Calu3 (cell line): ENCODE data around the gene BRINP1. TPM values are rescaled to one million over a fixed set of nuclear protein-coding genes. Genes with fewer than 3 reads are reported as not detected.

Experiments used
- BruUV-seq: library from RNA; stranded (reverse); fragments of 400-500 nt; replicated peaks from 2 replicates; lab custom pipeline; 2021; lab: Mats Ljungman, UMichigan
- CTCF ChIA-PET: fragments of 300-600 bp; sonication (Branson Sonifier 250); formaldehyde crosslinking; loops from one replicate; lab custom pipeline; 2022; ENCODE audit warnings: antibody characterized with exemption; lab: Charles Lee
- DNase-seq: peaks from one replicate; pipeline ENCODE4 v3.0.0; 2022
- H3K27ac Mint-ChIP-seq: one replicate; pipeline ENCODE4 v1.8.0; 2022; ENCODE audit warnings: mixed read lengths; ENCODE audit not compliant: unreplicated experiment
- H3K27me3 Mint-ChIP-seq: one replicate; pipeline ENCODE4 v1.8.0; 2022; ENCODE audit warnings: mixed read lengths; ENCODE audit not compliant: unreplicated experiment
- H3K36me3 Mint-ChIP-seq: one replicate; pipeline ENCODE4 v1.8.0; 2022; ENCODE audit warnings: mild to moderate bottlenecking, moderate library complexity, mixed read lengths; ENCODE audit not compliant: insufficient read depth, unreplicated experiment
- H3K4me1 Mint-ChIP-seq: one replicate; pipeline ENCODE4 v1.8.0; 2022; ENCODE audit warnings: mild to moderate bottlenecking, low read depth, mixed read lengths; ENCODE audit not compliant: unreplicated experiment
- H3K4me3 Mint-ChIP-seq: one replicate; pipeline ENCODE4 v1.8.0; 2022; ENCODE audit warnings: mild to moderate bottlenecking, low read depth, moderate library complexity, mixed read lengths; ENCODE audit not compliant: unreplicated experiment
- H3K9me3 Mint-ChIP-seq: one replicate; pipeline ENCODE4 v1.8.0; 2022; ENCODE audit warnings: low read depth, mixed read lengths; ENCODE audit not compliant: unreplicated experiment
- CTCF ChIP-seq: fragments of 200-600 bp; IDR thresholded peaks from one replicate; pipeline ENCODE4 v1.8.0; 2022; ENCODE audit warnings: antibody characterized with exemption; ENCODE audit not compliant: unreplicated experiment
- intact Hi-C: fragments of 100-400 bp; cut with micrococcal nuclease; formaldehyde crosslinking; loops from one replicate; pipeline ENCODE4 v1.10.0; 2022; ENCODE audit not compliant: unreplicated experiment
- total RNA-seq: library from RNA; stranded (reverse); gene quantifications from 2 replicates; pipeline ENCODE4 v1.2.3, GENCODE V29; 2022

BRINP1 gene
- total RNA-seq, 1 experiment from 2014 or later, result not detected

DNA sequence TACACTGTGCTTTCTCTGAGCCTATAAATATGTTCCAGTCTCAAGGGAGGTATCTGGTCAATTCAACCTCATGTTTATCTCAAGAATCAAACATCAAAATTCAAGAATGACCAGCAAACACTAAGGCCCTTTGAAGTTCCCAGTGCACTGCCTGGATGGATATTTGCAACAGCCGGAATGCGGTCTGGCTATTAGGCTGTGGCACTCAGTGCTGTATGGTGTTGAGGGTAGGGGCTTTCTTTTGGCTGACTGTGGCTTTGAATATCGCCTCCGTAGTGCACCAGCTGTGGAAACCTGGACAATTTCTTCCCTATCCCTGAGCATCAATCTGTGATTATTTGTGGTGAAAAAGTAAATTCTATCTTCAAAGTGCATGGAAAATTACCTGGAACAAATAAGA lies 220.4 kb downstream of the BRINP1 start:
- intact Hi-C loops, result no loop called here
- H3K4me1 Mint-ChIP-seq, result no peaks in the 10 kb centered on the region
- CTCF ChIA-PET, result no interaction called here

GRCh38 chr9:119137479-119137878 lies 231.8 kb downstream of the BRINP1 start:
- no peak for DNase-seq
- intact Hi-C loops, result no loop called here
- Mint-ChIP-seq H3K4me3 (no peak overlapping the region), H3K27ac (no peak overlapping the region), H3K9me3 (peaks cover 7% of the 10 kb centered on the region), H3K36me3 (no peaks in the 10 kb centered on the region), H3K4me1 (no peaks in the 10 kb centered on the region), H3K27me3 (no peaks in the 10 kb centered on the region)
- CTCF ChIA-PET, result no interaction called here
- no TSS peak for BruUV-seq
- no peak for TF ChIP-seq CTCF

More for the DNA sequence above, 220.4 kb downstream of the BRINP1 start:
- no TSS peak for BruUV-seq
- H3K4me3 Mint-ChIP-seq, result no peak overlapping the region
- DNase-seq, result no peak
- no peak for TF ChIP-seq CTCF
- peaks cover 3% of the 10 kb centered on the region for H3K9me3 Mint-ChIP-seq
- H3K27me3 Mint-ChIP-seq, result no peaks in the 10 kb centered on the region
- no peaks in the 10 kb centered on the region for H3K36me3 Mint-ChIP-seq
- H3K27ac Mint-ChIP-seq, result no peak overlapping the region

DNA sequence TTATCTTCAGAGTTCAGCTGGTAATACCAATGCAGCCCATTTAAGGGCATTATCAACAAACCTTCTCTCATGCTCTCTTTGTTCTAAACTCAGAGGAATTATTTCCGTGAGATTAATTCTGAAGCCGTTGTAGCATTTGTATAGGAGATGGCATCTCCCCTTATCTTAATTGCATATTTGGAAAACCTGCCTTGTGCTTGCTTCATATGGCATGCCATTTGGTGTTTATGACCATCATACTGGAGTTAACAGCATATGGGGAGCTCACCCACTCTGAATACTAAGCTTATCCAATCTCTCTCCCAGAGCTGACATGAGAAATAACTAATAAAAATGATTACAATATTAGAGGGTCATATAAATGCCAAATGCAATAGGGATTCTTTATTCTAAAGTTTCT lies 243.2 kb downstream of the BRINP1 start:
- Mint-ChIP-seq H3K27me3 (no peaks in the 10 kb centered on the region), H3K36me3 (no peaks in the 10 kb centered on the region), H3K27ac (no peak overlapping the region), H3K9me3 (peaks cover 14% of the 10 kb centered on the region), H3K4me1 (no peaks in the 10 kb centered on the region), H3K4me3 (no peak overlapping the region)
- intact Hi-C loops, result no loop called here
- TF ChIP-seq CTCF, result no peak
- BruUV-seq, result no TSS peak
- CTCF ChIA-PET, result no interaction called here
- no peak for DNase-seq

GRCh38 chr9:119121899-119122298 lies 247.3 kb downstream of the BRINP1 start:
- intact Hi-C loops, result no loop called here
- no TSS peak for BruUV-seq
- Mint-ChIP-seq H3K4me1 (no peaks in the 10 kb centered on the region), H3K27me3 (no peaks in the 10 kb centered on the region), H3K4me3 (no peak overlapping the region), H3K36me3 (no peaks in the 10 kb centered on the region), H3K27ac (no peak overlapping the region), H3K9me3 (peaks cover 14% of the 10 kb centered on the region)
- TF ChIP-seq CTCF, result no peak
- no peak for DNase-seq
- CTCF ChIA-PET, result no interaction called here

DNA sequence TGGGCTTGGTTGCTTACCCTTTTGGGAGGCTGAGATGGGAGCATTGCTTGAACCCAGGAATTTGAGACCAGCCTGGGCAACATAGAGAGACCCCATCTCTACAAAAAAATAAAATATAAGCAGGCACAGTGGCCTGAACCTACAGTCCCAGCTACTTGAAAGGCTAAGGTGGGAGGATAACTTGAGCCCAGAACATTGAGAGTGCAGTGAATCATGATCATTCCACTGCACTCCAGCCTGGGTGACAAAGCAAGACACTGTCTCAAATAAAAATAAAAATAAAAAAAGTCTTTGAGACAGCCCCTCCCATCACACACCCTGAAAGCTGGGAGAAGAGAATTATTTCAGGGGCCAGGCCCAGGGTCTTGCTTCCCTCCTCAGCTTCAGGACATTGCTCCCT lies 251.8 kb downstream of the BRINP1 start:
- H3K27ac Mint-ChIP-seq, result no peak overlapping the region
- BruUV-seq, result no TSS peak
- peaks cover 22% of the 10 kb centered on the region for H3K9me3 Mint-ChIP-seq
- intact Hi-C loops, result no loop called here
- DNase-seq, result no peak
- no peak for TF ChIP-seq CTCF
- no peak overlapping the region for H3K4me3 Mint-ChIP-seq
- H3K36me3 Mint-ChIP-seq, result no peaks in the 10 kb centered on the region
- CTCF ChIA-PET, result no interaction called here
- no peaks in the 10 kb centered on the region for H3K27me3 Mint-ChIP-seq
- no peaks in the 10 kb centered on the region for H3K4me1 Mint-ChIP-seq
